IMR-90 (cell line): ENCODE measurements around the gene B4GALNT2. TPM values are rescaled to one million over a fixed set of nuclear protein-coding genes. Genes with fewer than 3 reads are reported as not detected.

Experiments used
- ATAC-seq: fragments of 200-7000 bp; cut with Tn5 transposase; 2 replicates; pipeline ENCODE4 v1.9.1; 2020; ENCODE audit warnings: low read depth, mild to moderate bottlenecking, moderate library complexity
- BruUV-seq: library from RNA; stranded (reverse); fragments of 400-500 nt; replicated peaks from 2 replicates; lab custom pipeline; 2021; lab: Mats Ljungman, UMichigan
- CTCF ChIA-PET: fragments of 300-600 bp; formaldehyde crosslinking; extraction: SDS; loops from one replicate; lab custom pipeline; 2021; ENCODE audit warnings: antibody characterized with exemption; lab: Yijun Ruan, JAX
- POLR2A ChIA-PET: fragments of 300-600 bp; sonication (Branson Sonifier 250); formaldehyde crosslinking; loops from one replicate; lab custom pipeline; 2022; ENCODE audit warnings: antibody characterized with exemption; ENCODE audit not compliant: unreplicated experiment; lab: Charles Lee
- DNase-seq: peaks from one replicate; pipeline ENCODE4 v3.0.0; 2013
- H2AFZ ChIP-seq: replicated peaks from 2 replicates; pipeline ENCODE3; 2013; ENCODE audit warnings: low read length, mild to moderate bottlenecking; ENCODE audit not compliant: poor library complexity
- H2AK5ac ChIP-seq: 2 replicates; pipeline ENCODE4 v1.6.1; 2013; ENCODE audit warnings: low read depth, low read length, inconsistent platforms
- H2AK9ac ChIP-seq: replicated peaks from 2 replicates; pipeline ENCODE3; 2013; ENCODE audit warnings: mild to moderate bottlenecking, low read depth, low read length, moderate library complexity; ENCODE audit not compliant: poor library complexity
- H2BK120ac ChIP-seq: 2 replicates; pipeline ENCODE4 v1.6.1; 2013; ENCODE audit warnings: low read depth, low read length, inconsistent platforms
- H2BK15ac ChIP-seq: 3 replicates; pipeline ENCODE4 v1.6.1; 2013; ENCODE audit warnings: low read depth, low read length, inconsistent platforms
- H2BK20ac ChIP-seq: 2 replicates; pipeline ENCODE4 v1.6.1; 2013; ENCODE audit warnings: low read depth, mild to moderate bottlenecking, inconsistent platforms, low read length, moderate library complexity
- H2BK5ac ChIP-seq: 2 replicates; pipeline ENCODE4 v1.6.1; 2013; ENCODE audit warnings: mild to moderate bottlenecking, low read depth, low read length, inconsistent platforms; ENCODE audit not compliant: poor library complexity, severe bottlenecking
- H3K14ac ChIP-seq: replicated peaks from 2 replicates; pipeline ENCODE4 v1.6.1; 2013; ENCODE audit warnings: low read depth, low read length, inconsistent platforms
- H3K18ac ChIP-seq: 2 replicates; pipeline ENCODE4 v1.6.1; 2013; ENCODE audit warnings: low read depth, low read length, control low read depth
- H3K23ac ChIP-seq: 2 replicates; pipeline ENCODE4 v1.6.1; 2013; ENCODE audit warnings: low read depth, low read length, inconsistent platforms
- H3K27ac ChIP-seq: 2 replicates; pipeline ENCODE4 v1.5.1; 2013; ENCODE audit warnings: mild to moderate bottlenecking, control low read depth, low read length; ENCODE audit not compliant: insufficient read depth
- H3K27me3 ChIP-seq: 2 replicates; pipeline ENCODE4 v1.6.1; 2013; ENCODE audit warnings: low read length; ENCODE audit not compliant: control insufficient read depth, insufficient read depth
- H3K36me3 ChIP-seq: 2 replicates; pipeline ENCODE4 v1.6.1; 2013; ENCODE audit warnings: low read length, mixed read lengths; ENCODE audit not compliant: control insufficient read depth, insufficient read depth
- H3K4ac ChIP-seq: 2 replicates; pipeline ENCODE4 v1.6.1; 2013; ENCODE audit warnings: low read depth, low read length, inconsistent platforms
- H3K4me1 ChIP-seq: 2 replicates; pipeline ENCODE4 v1.6.1; 2013; ENCODE audit warnings: low read length, mixed read lengths; ENCODE audit not compliant: control insufficient read depth, insufficient read depth
- H3K4me2 ChIP-seq: 2 replicates; pipeline ENCODE4 v1.6.1; 2013; ENCODE audit warnings: low read depth, mild to moderate bottlenecking, control low read depth, low read length, moderate library complexity
- H3K4me3 ChIP-seq: 2 replicates; pipeline ENCODE4 v1.5.1; 2013; ENCODE audit warnings: low read depth, mild to moderate bottlenecking, control low read depth, low read length, moderate library complexity; ENCODE audit not compliant: insufficient read depth
- H3K56ac ChIP-seq: 2 replicates; pipeline ENCODE4 v1.6.1; 2013; ENCODE audit warnings: low read length, inconsistent platforms; ENCODE audit not compliant: insufficient read depth; ENCODE audit errors: extremely low read depth
- H3K79me1 ChIP-seq, 2 experiments: 2 replicates each; pipeline ENCODE4 v1.6.1; 2013; ENCODE audit warnings: low read length in 2 of 2, inconsistent platforms in 1 of 2, low read depth in 1 of 2
- H3K9ac ChIP-seq: 2 replicates; pipeline ENCODE4 v1.6.1; 2013; ENCODE audit warnings: low read depth, low read length, control low read depth
- H3K9me1 ChIP-seq: 2 replicates; pipeline ENCODE4 v1.6.1; 2013; ENCODE audit warnings: low read length, inconsistent platforms; ENCODE audit not compliant: insufficient read depth
- H3K9me3 ChIP-seq: 2 replicates; pipeline ENCODE4 v1.6.1; 2013; ENCODE audit warnings: low read length; ENCODE audit not compliant: control insufficient read depth, insufficient read depth
- H4K20me1 ChIP-seq: 2 replicates; pipeline ENCODE4 v1.6.1; 2013; ENCODE audit warnings: low read length, inconsistent platforms; ENCODE audit not compliant: insufficient read depth
- H4K5ac ChIP-seq: 2 replicates; pipeline ENCODE4 v1.6.1; 2013; ENCODE audit warnings: mild to moderate bottlenecking, low read depth, low read length, control low read depth
- H4K8ac ChIP-seq, 2 experiments: 2 replicates each; pipeline ENCODE4 v1.6.1; 2013; ENCODE audit warnings: low read depth in 2 of 2, low read length in 2 of 2, control low read depth in 1 of 2, inconsistent platforms in 1 of 2
- H4K91ac ChIP-seq: 2 replicates; pipeline ENCODE4 v1.6.1; 2013; ENCODE audit warnings: low read depth, low read length, inconsistent platforms; ENCODE audit not compliant: insufficient read depth
- BHLHE40 ChIP-seq: fragments of 150-350 bp; IDR thresholded peaks from 2 replicates; pipeline ENCODE4 v1.6.1; 2016; ENCODE audit warnings: mild to moderate bottlenecking, low read depth, low read length
- CEBPB ChIP-seq: IDR thresholded peaks from 2 replicates; pipeline ENCODE4 v1.6.1; 2012; ENCODE audit warnings: low read depth, low read length, improper control_type of control experiment
- CHD1 ChIP-seq: IDR thresholded peaks from 2 replicates; pipeline ENCODE4 v1.6.1; 2012; ENCODE audit warnings: low read depth, low read length, improper control_type of control experiment
- CTCF ChIP-seq: conservative IDR thresholded peaks from 2 replicates; pipeline ENCODE4 v1.5.1; 2012; ENCODE audit warnings: mild to moderate bottlenecking, low read depth, low read length, improper control_type of control experiment
- ELK1 ChIP-seq: fragments of 150-350 bp; IDR thresholded peaks from 2 replicates; pipeline ENCODE4 v1.6.1; 2016; ENCODE audit warnings: low read depth, mild to moderate bottlenecking, low read length, moderate library complexity, borderline replicate concordance
- FOS ChIP-seq: fragments of 150-350 bp; IDR thresholded peaks from 2 replicates; pipeline ENCODE4 v1.6.1; 2016; ENCODE audit warnings: low read depth, low read length
- MAFK ChIP-seq: IDR thresholded peaks from 2 replicates; pipeline ENCODE4 v1.6.1; 2012; ENCODE audit warnings: low read depth, low read length, improper control_type of control experiment
- MAZ ChIP-seq: IDR thresholded peaks from 2 replicates; pipeline ENCODE4 v1.6.1; 2012; ENCODE audit warnings: low read depth, mild to moderate bottlenecking, low read length, improper control_type of control experiment, moderate library complexity, borderline replicate concordance
- MXI1 ChIP-seq: IDR thresholded peaks from 2 replicates; pipeline ENCODE4 v1.6.1; 2012; ENCODE audit warnings: low read depth, mild to moderate bottlenecking, low read length, moderate library complexity, borderline replicate concordance
- NFE2L2 ChIP-seq: fragments of 150-350 bp; IDR thresholded peaks from 2 replicates; pipeline ENCODE4 v1.6.1; 2016; ENCODE audit warnings: low read depth, mild to moderate bottlenecking, low read length
- POLR2A ChIP-seq: IDR thresholded peaks from 2 replicates; pipeline ENCODE4 v1.6.1; 2012; ENCODE audit warnings: mild to moderate bottlenecking, low read depth, low read length
- RAD21 ChIP-seq: IDR thresholded peaks from 2 replicates; pipeline ENCODE4 v1.6.1; 2012; ENCODE audit warnings: low read length, improper control_type of control experiment
- RCOR1 ChIP-seq: IDR thresholded peaks from 2 replicates; pipeline ENCODE4 v1.6.1; 2012; ENCODE audit warnings: mild to moderate bottlenecking, low read length, improper control_type of control experiment; ENCODE audit not compliant: insufficient replicate concordance
- SMC3 ChIP-seq: fragments of 150-350 bp; IDR thresholded peaks from 2 replicates; pipeline ENCODE4 v1.6.1; 2016; ENCODE audit warnings: low read depth, mild to moderate bottlenecking, antibody characterized with exemption, low read length, moderate library complexity
- USF2 ChIP-seq: fragments of 150-350 bp; IDR thresholded peaks from 2 replicates; pipeline ENCODE4 v1.6.1; 2017; ENCODE audit warnings: mild to moderate bottlenecking, antibody characterized with exemption, low read length, low read depth
- WGBS, 2 experiments: methylation state at CpG; one replicate each; pipeline versions ENCODE4 v1.1.5 to v1.1.7; 2013; ENCODE audit warnings: missing lambda C conversion rate in 2 of 2; ENCODE audit not compliant: insufficient read length in 1 of 2; ENCODE audit errors: extremely low coverage in 2 of 2; 5-methylcytosine and 5-hydroxymethylcytosine counted together
- dilution Hi-C: fragments of 300-500 bp; cut with HindIII; formaldehyde crosslinking; loops from one replicate; pipeline ENCODE4 v1.14.3; 2018; ENCODE audit warnings: low sequenced_read_pairs; ENCODE audit not compliant: unreplicated experiment
- in situ Hi-C: fragments of 300-500 bp; cut with MboI; formaldehyde crosslinking; loops from 3 replicates; pipeline ENCODE4 v1.14.3; 2019; ENCODE audit warnings: low sequenced_read_pairs, inconsistent platforms, mixed read lengths
- intact Hi-C: fragments of 100-400 bp; cut with micrococcal nuclease; formaldehyde crosslinking; loops from 2 replicates; pipeline ENCODE4 v1.10.0; 2022
- polyA plus RNA-seq, 3 experiments: library from polyadenylated mRNA; depleted of rRNA; stranded (reverse); fragments of >200 nt; gene quantifications; 2 replicates each; pipeline ENCODE4 v1.2.3, GENCODE V29; 2012; ENCODE audit warnings: low replicate concordance in 1 of 3
- total RNA-seq: library from RNA; depleted of rRNA; stranded (reverse); fragments of >200 nt; gene quantifications from 2 replicates; pipeline ENCODE4 v1.2.3, GENCODE V29; 2012

B4GALNT2 gene
- total and polyA plus RNA-seq, 2 of the 4 experiments (the other 2 are of a cell fraction): not detected

GRCh38 chr17:49217651-49218413, 85.3 kb downstream of the B4GALNT2 start:
- Histone ChIP-seq H3K18ac (no peak overlapping the region), H3K27me3 (peaks cover 9% of the 10 kb centered on the region), H3K36me3 (no peaks in the 10 kb centered on the region), H4K91ac (no peak overlapping the region), H2BK120ac (no peak overlapping the region), H3K4ac (no peak overlapping the region), H4K5ac (no peak overlapping the region), H2AK9ac (no peak overlapping the region), H3K9me3 (no peaks in the 10 kb centered on the region), H2AK5ac (no peak overlapping the region), H3K9ac (no peak overlapping the region), H3K9me1 (no peaks in the 10 kb centered on the region), H2BK20ac (no peak overlapping the region), H3K23ac (no peak overlapping the region), H3K79me1 (no peaks in the 10 kb centered on the region), H3K14ac (no peak overlapping the region), H2AFZ (peak overlapping the region; percentile 48), H3K4me3 (no peak overlapping the region), H2BK15ac (no peak overlapping the region), H4K20me1 (no peaks in the 10 kb centered on the region), H2BK5ac (no peak overlapping the region), H3K56ac (no peak overlapping the region), H4K8ac (no peak overlapping the region), H3K4me2 (no peak overlapping the region), H3K4me1 (no peaks in the 10 kb centered on the region), H3K27ac (no peak overlapping the region)
- dilution Hi-C loops (no loop called here), intact Hi-C loops (no loop called here), in situ Hi-C loops (no loop called here)
- POLR2A ChIA-PET: no interaction called here
- no peak for DNase-seq
- CTCF ChIA-PET: interaction anchor here (0.7 kb wide), 1 partner anchor 148 kb away, joined by 5 read pairs; no protein-coding TSS in a partner anchor
- BruUV-seq: no TSS peak
- 70% methylated on average over 2 of the region's 17 CpGs; no CpG with 5 or more reads in 1 of the 2 experiments for WGBS, 2 experiments
- ATAC-seq: no peak
- TF ChIP-seq CEBPB: no peak
- no peak for TF ChIP-seq USF2
- no peak for TF ChIP-seq CHD1
- TF ChIP-seq RCOR1: no peak
- no peak for TF ChIP-seq BHLHE40
- no peak for TF ChIP-seq NFE2L2
- TF ChIP-seq POLR2A: no peak
- no peak for TF ChIP-seq RAD21
- TF ChIP-seq MXI1: no peak
- no peak for TF ChIP-seq CTCF
- no peak for TF ChIP-seq SMC3
- no peak for TF ChIP-seq MAFK
- TF ChIP-seq ELK1: no peak
- no peak for TF ChIP-seq MAZ
- TF ChIP-seq FOS: no peak
